Measurements from ENCODE around the gene ALPL. TPM values are rescaled to one million over a fixed set of nuclear protein-coding genes. Genes with fewer than 3 reads are reported as not detected.

Gene ALPL
- total and polyA plus RNA-seq, 4 donors = 3.3 to 93.1 (median 40.7) TPM

- peak overlapping the region; percentile 21 to 36 for H3K27ac ChIP-seq (ENCODE audit: low read depth in 1 of 2, low read length in 2 of 2)
Observed at GRCh38 chr1:21536218-21536617, 27.0 kb downstream of the ALPL start.

GRCh38 chr1:21537511-21537931 is 28.3 kb downstream of the ALPL start:
- Histone ChIP-seq H3K4me1 (ENCODE audit: control insufficient read depth in 4 of 4, insufficient read depth in 4 of 4, low read length in 3 of 4) (peaks cover 16 to 37% (median 29%) of the 10 kb centered on the region in 4 donors), H3K36me3 (ENCODE audit: control insufficient read depth in 4 of 4, insufficient read depth in 3 of 4, low read depth in 1 of 4, low read length in 3 of 4) (no peaks in the 10 kb centered on the region), H3K9me3 (ENCODE audit: control insufficient read depth in 4 of 4, low read length in 3 of 4) (no peaks in the 10 kb centered on the region), H3K4me3 (ENCODE audit: low read depth in 1 of 3, low read length in 3 of 3) (no peak overlapping the region), H3K9ac (ENCODE audit: low read depth in 1 of 2, low read length in 2 of 2) (peak overlapping the region in 1 of 2 donors; percentile 14), H3K27ac (ENCODE audit: low read depth in 1 of 2, low read length in 2 of 2) (peak overlapping the region; percentile 65 to 81), H3K27me3 (ENCODE audit: control insufficient read depth in 4 of 4, insufficient read depth in 4 of 4, low read length in 3 of 4) (no peaks in the 10 kb centered on the region)
- no peak for DNase-seq (ENCODE audit: low spot score)
- 16% methylated on average over 12 of the region's 12 CpGs for WGBS
- no peak for TF ChIP-seq GABPA (IDR thresholded peaks at IDR 0.05 in 1 of 2, conservative IDR thresholded peaks at IDR 0.05 in 1 of 2)
- TF ChIP-seq NR2F2 (IDR thresholded peaks at IDR 0.05) = no peak
- TF ChIP-seq JUND (IDR thresholded peaks at IDR 0.05) = peak in 1 of 2 donors; percentile 57
- TF ChIP-seq CTCF (IDR thresholded peaks at IDR 0.05; ENCODE audit: low read depth, low read length, missing input control) = no peak
- TF ChIP-seq FOXA1 (IDR thresholded peaks at IDR 0.05) = no peak
- peak; percentile 13 for TF ChIP-seq FOXA2 (IDR thresholded peaks at IDR 0.05)
- peak; percentile 82 for TF ChIP-seq YY1 (IDR thresholded peaks at IDR 0.05)
- peak in 1 of 2 donors; percentile 47 for TF ChIP-seq EGR1 (IDR thresholded peaks at IDR 0.05; ENCODE audit: low read depth in 2 of 2)
- no peak for TF ChIP-seq ATF3 (IDR thresholded peaks at IDR 0.05)
- TF ChIP-seq REST (IDR thresholded peaks at IDR 0.05) = peak; percentile 62
- TF ChIP-seq TAF1 (conservative IDR thresholded peaks at IDR 0.05) = no peak
- TF ChIP-seq SP1 (IDR thresholded peaks at IDR 0.05) = no peak
- peak; percentile 48 for TF ChIP-seq ZBTB33 (IDR thresholded peaks at IDR 0.05)
- peak in 1 of 2 donors; percentile 2 for TF ChIP-seq RAD21 (IDR thresholded peaks at IDR 0.05)
- TF ChIP-seq MAX (IDR thresholded peaks at IDR 0.05) = peak; percentile 83
- TF ChIP-seq HNF4G (IDR thresholded peaks at IDR 0.05) = no peak

More at GRCh38 chr1:21536218-21536617, 27.0 kb downstream of the ALPL start:
- WGBS = 32% methylated on average over 2 of the region's 2 CpGs
- Histone ChIP-seq H3K9ac (ENCODE audit: low read depth in 1 of 2, low read length in 2 of 2) (no peak overlapping the region), H3K36me3 (ENCODE audit: control insufficient read depth in 4 of 4, insufficient read depth in 3 of 4, low read depth in 1 of 4, low read length in 3 of 4) (no peaks in the 10 kb centered on the region), H3K4me3 (ENCODE audit: low read depth in 1 of 3, low read length in 3 of 3) (no peak overlapping the region), H3K4me1 (ENCODE audit: control insufficient read depth in 4 of 4, insufficient read depth in 4 of 4, low read length in 3 of 4) (peaks cover 16 to 37% (median 29%) of the 10 kb centered on the region in 4 donors), H3K27me3 (ENCODE audit: control insufficient read depth in 4 of 4, insufficient read depth in 4 of 4, low read length in 3 of 4) (no peaks in the 10 kb centered on the region), H3K9me3 (ENCODE audit: control insufficient read depth in 4 of 4, low read length in 3 of 4) (no peaks in the 10 kb centered on the region)
- no peak for TF ChIP-seq RXRA (IDR thresholded peaks at IDR 0.05)
- TF ChIP-seq NR2F2 (IDR thresholded peaks at IDR 0.05) = peak; percentile 64
- TF ChIP-seq RAD21 (IDR thresholded peaks at IDR 0.05) = no peak
- no peak for TF ChIP-seq YY1 (IDR thresholded peaks at IDR 0.05)
- TF ChIP-seq CTCF (IDR thresholded peaks at IDR 0.05; ENCODE audit: low read depth, low read length, missing input control) = no peak
- no peak for TF ChIP-seq HNF4G (IDR thresholded peaks at IDR 0.05)
- no peak for TF ChIP-seq FOXA2 (IDR thresholded peaks at IDR 0.05)
- TF ChIP-seq TAF1 (conservative IDR thresholded peaks at IDR 0.05) = no peak
- TF ChIP-seq SP1 (IDR thresholded peaks at IDR 0.05) = peak; percentile 13
- no peak for TF ChIP-seq FOXA1 (IDR thresholded peaks at IDR 0.05)
- no peak for TF ChIP-seq EGR1 (IDR thresholded peaks at IDR 0.05; ENCODE audit: low read depth in 2 of 2)
- no peak for TF ChIP-seq MAX (IDR thresholded peaks at IDR 0.05)
- DNase-seq (ENCODE audit: low spot score) = no peak

Measured in liver (tissue), 9 donors.